GDM1 (cell line): ENCODE results near the gene PLEKHG3.

Source experiments
- DNase-seq: peaks from one replicate; lab custom pipeline; 2025; lab: John Stamatoyannopoulos, UW

The PLEKHG3 gene

GRCh38 chr14:64704143-64704742, at the start of gene PLEKHG3:
TSS of gene PLEKHG3 (plus strand) at chr14:64704424. CDS start at chr14:64727632, 23,208 bp downstream.
- DNase-seq = peak; percentile 43

GRCh38 chr14:64654901-64655300, 49.3 kb upstream of the PLEKHG3 start:
- no peak for DNase-seq

- no peak for DNase-seq
Observed at GRCh38 chr14:64656986-64657385, 47.2 kb upstream of the PLEKHG3 start.

GRCh38 chr14:64658201-64658600, 46.0 kb upstream of the PLEKHG3 start:
- DNase-seq = no peak

- peak; percentile 68 for DNase-seq
Observed at GRCh38 chr14:64658700-64659264, 45.4 kb upstream of the PLEKHG3 start.

- DNase-seq = no peak
Observed at GRCh38 chr14:64659366-64659765, 44.9 kb upstream of the PLEKHG3 start.

GRCh38 chr14:64663174-64663573, 41.0 kb upstream of the PLEKHG3 start:
- DNase-seq = no peak

GRCh38 chr14:64671591-64671990, 32.6 kb upstream of the PLEKHG3 start:
- DNase-seq = peak; percentile 63

GRCh38 chr14:64673316-64673715, 30.9 kb upstream of the PLEKHG3 start:
- DNase-seq = no peak

- DNase-seq = peak; percentile 84
Observed at GRCh38 chr14:64673748-64674147, 30.5 kb upstream of the PLEKHG3 start.

GRCh38 chr14:64674829-64675228, 29.4 kb upstream of the PLEKHG3 start:
- DNase-seq = no peak

GRCh38 chr14:64675312-64675711, 28.9 kb upstream of the PLEKHG3 start:
- DNase-seq = no peak

GRCh38 chr14:64676410-64677008, 27.7 kb upstream of the PLEKHG3 start:
- DNase-seq = no peak

- no peak for DNase-seq
Observed at GRCh38 chr14:64680013-64680713, 24.1 kb upstream of the PLEKHG3 start.

GRCh38 chr14:64680714-64681065, 23.5 kb upstream of the PLEKHG3 start:
- no peak for DNase-seq

GRCh38 chr14:64681796-64682710, 22.2 kb upstream of the PLEKHG3 start:
- DNase-seq = no peak

GRCh38 chr14:64682843-64683242, 21.4 kb upstream of the PLEKHG3 start:
- DNase-seq = no peak

- DNase-seq = no peak
Observed at GRCh38 chr14:64683264-64683663, 21.0 kb upstream of the PLEKHG3 start.

- no peak for DNase-seq
Observed at GRCh38 chr14:64684091-64684490, 20.1 kb upstream of the PLEKHG3 start.

- DNase-seq = peak; percentile 36
Observed at GRCh38 chr14:64685371-64686281, 18.6 kb upstream of the PLEKHG3 start.

GRCh38 chr14:64686282-64686615, 18.0 kb upstream of the PLEKHG3 start:
- DNase-seq = no peak
